Activated CD4-positive, CD25-positive, alpha-beta regulatory T cell treated with anti-CD3 and anti-CD28 coated beads, Interleukin-2, amount 50 U/mL, for 24 hours (primary cell): Measurements from ENCODE around the gene KRT75.
A peak's percentile ranks its signal among the peaks of the same experiment; 100 is the strongest.

ENCODE experiments used
- ATAC-seq, 2 donors: fragments of 150-1000 bp; cut with Tn5 transposase; one replicate each; pipeline ENCODE4 v1.10.0; 2021; ENCODE audit warnings: mild to moderate bottlenecking in 1 of 2, moderate library complexity in 1 of 2

The KRT75 gene

GRCh38 chr12:52390739-52391617 lies 43.2 kb downstream of the KRT75 start:
- peak in 1 of 2 donors; percentile 22 for ATAC-seq

- ATAC-seq, result no peak
Observed at GRCh38 chr12:52389313-52390207, 44.6 kb downstream of the KRT75 start.

GRCh38 chr12:52387859-52388258 lies 46.3 kb downstream of the KRT75 start:
- no peak for ATAC-seq

- ATAC-seq, result no peak
Observed at GRCh38 chr12:52385226-52385702, 48.9 kb downstream of the KRT75 start, which contains the start of gene KRT84. TSS of gene KRT84 (minus strand) at chr12:52385652. CDS start at chr12:52385585, 67 bp downstream.

- ATAC-seq, result no peak
Observed at GRCh38 chr12:52383331-52383730, 50.8 kb downstream of the KRT75 start.

- ATAC-seq, result no peak
Observed at GRCh38 chr12:52382854-52383253, 51.3 kb downstream of the KRT75 start.

GRCh38 chr12:52381206-52381605 lies 53.0 kb downstream of the KRT75 start:
- ATAC-seq, result no peak

- ATAC-seq, result no peak
Observed at GRCh38 chr12:52380271-52380694, 53.9 kb downstream of the KRT75 start.

- no peak for ATAC-seq
Observed at GRCh38 chr12:52379536-52379935, 54.6 kb downstream of the KRT75 start.

- ATAC-seq, result no peak
Observed at GRCh38 chr12:52378091-52378490, 56.1 kb downstream of the KRT75 start.

GRCh38 chr12:52377266-52377665 lies 56.9 kb downstream of the KRT75 start:
- ATAC-seq, result no peak
